Measurements from ENCODE around the gene SIPA1L2.

DNA sequence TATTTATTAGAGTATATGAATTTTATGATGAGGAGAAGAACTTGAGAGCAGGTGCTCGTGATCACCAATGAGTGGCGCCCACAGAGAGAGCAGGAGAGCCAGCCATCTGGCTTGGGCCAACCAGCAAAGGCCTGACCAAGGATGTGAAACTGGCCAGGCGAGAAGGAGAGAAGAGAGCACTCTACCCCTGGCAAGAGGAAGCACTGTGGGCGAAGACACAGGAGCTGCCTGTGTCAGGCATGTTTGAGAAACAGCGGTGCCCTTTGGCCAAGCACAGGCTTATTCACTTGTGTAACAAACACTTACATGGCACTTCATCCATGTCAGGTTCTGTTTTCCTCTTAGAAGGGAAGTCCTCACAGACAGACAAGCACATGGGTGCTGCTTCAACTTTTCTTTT lies 4.2 kb upstream of the SIPA1L2 start:
- TF ChIP-seq, protein P1, sequence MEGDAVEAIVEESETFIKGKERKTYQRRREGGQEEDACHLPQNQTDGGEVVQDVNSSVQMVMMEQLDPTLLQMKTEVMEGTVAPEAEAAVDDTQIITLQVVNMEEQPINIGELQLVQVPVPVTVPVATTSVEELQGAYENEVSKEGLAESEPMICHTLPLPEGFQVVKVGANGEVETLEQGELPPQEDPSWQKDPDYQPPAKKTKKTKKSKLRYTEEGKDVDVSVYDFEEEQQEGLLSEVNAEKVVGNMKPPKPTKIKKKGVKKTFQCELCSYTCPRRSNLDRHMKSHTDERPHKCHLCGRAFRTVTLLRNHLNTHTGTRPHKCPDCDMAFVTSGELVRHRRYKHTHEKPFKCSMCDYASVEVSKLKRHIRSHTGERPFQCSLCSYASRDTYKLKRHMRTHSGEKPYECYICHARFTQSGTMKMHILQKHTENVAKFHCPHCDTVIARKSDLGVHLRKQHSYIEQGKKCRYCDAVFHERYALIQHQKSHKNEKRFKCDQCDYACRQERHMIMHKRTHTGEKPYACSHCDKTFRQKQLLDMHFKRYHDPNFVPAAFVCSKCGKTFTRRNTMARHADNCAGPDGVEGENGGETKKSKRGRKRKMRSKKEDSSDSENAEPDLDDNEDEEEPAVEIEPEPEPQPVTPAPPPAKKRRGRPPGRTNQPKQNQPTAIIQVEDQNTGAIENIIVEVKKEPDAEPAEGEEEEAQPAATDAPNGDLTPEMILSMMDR (IDR thresholded peaks at IDR 0.05) = no peak
- TF ChIP-seq POLR2AphosphoS5 (IDR thresholded peaks at IDR 0.05) = no peak
- no peak for TF ChIP-seq POLR2A (IDR thresholded peaks at IDR 0.05)
- no peak for TF ChIP-seq EP300 (IDR thresholded peaks at IDR 0.05)

All from suprapubic skin (tissue), 4 donors.